ENCODE results near the gene TP53I13. TPM values are rescaled to one million over a fixed set of nuclear protein-coding genes. Genes with fewer than 3 reads are reported as not detected.

The TP53I13 gene
- total and polyA plus RNA-seq, 2 of the 13 experiments (the other 11 are each of a cell fraction or from before 2014, with no cell fraction given) = 16.9 to 25.7 TPM

GRCh38 chr17:29587591-29587990, 19.1 kb downstream of the TP53I13 start:
- Histone ChIP-seq H3K36me3 (replicated peaks in 1 of 2; ENCODE audit: control insufficient read depth in 1 of 2, insufficient read depth in 2 of 2, low read length in 2 of 2) (peaks cover 0 to 1% of the 10 kb centered on the region in 2 experiments; a peak in 2 of 5 replicates), H3K4me1 (ENCODE audit: insufficient read depth, low read length) (peaks cover 53% of the 10 kb centered on the region), H2AFZ (ENCODE audit: low read length) (no peak overlapping the region), H3K4me3 (replicated peaks in 1 of 3; ENCODE audit: insufficient read depth in 1 of 3, low read depth in 2 of 3, low read length in 3 of 3) (peak overlapping the region; percentile 70 to 98 (median 79); a peak in 2 of 6 replicates), H3K27ac (ENCODE audit: extremely low read length, insufficient read depth, low read length) (no peak overlapping the region), H3K27me3 (ENCODE audit: control insufficient read depth in 1 of 2, insufficient read depth in 2 of 2, low read length in 2 of 2) (no peaks in the 10 kb centered on the region; a peak in 1 of 5 replicates), H3K9ac (ENCODE audit: insufficient read depth, low read depth, low read length) (peak overlapping the region; percentile 73; the same call in 1 of the 2 replicates), H3K4me2 (ENCODE audit: low read depth, low read length) (peak overlapping the region; percentile 93), H4K20me1 (ENCODE audit: insufficient read depth, low read length) (peaks cover 14% of the 10 kb centered on the region; the same call in 1 of the 2 replicates), H3K79me2 (ENCODE audit: insufficient read depth, low read length) (peaks cover 23% of the 10 kb centered on the region), H3K9me3 (ENCODE audit: low read length) (no peaks in the 10 kb centered on the region)
- DNase-seq (ENCODE audit: low spot score) (no peak), FAIRE-seq (no peak), ATAC-seq (no peak)
- TF ChIP-seq TBX2 (CRISPR knock-in tag; IDR thresholded peaks at IDR 0.05; ENCODE audit: borderline replicate concordance) (no peak), TIGD3 (CRISPR knock-in tag; IDR thresholded peaks at IDR 0.05; ENCODE audit: borderline replicate concordance) (no peak), KAT7 (CRISPR knock-in tag; IDR thresholded peaks at IDR 0.05; ENCODE audit: borderline replicate concordance) (no peak)
- intact Hi-C loops (cut with micrococcal nuclease; ENCODE audit: unreplicated experiment) = no loop called here
- BruUV-seq (replicated peaks) = no TSS peak
- ChIA-PET CTCF (ENCODE audit: low intra/inter-chr PET ratio, low total read pairs) (no interaction called here), POLR2A (interaction anchor here (1.2 to 2.0 kb wide), 2 partner anchors 13 to 22 kb away, joined by 5 to 11 read pairs; partner anchors contain the start of gene ABHD15)
- 93% methylated on average over 6 of the region's 6 CpGs for WGBS (ENCODE audit: low lambda C conversion rate)
- in situ Hi-C loops (cut with HindIII; ENCODE audit: extremely low pct_ligation_motif_present, low pct_unique_long_range_greater_than_20kb) = no loop called here

GRCh38 chr17:29588017-29588561, 19.6 kb downstream of the TP53I13 start:
- peak overlapping the region; percentile 93 for H3K4me2 ChIP-seq (ENCODE audit: low read depth, low read length)
- FAIRE-seq (no peak), ATAC-seq (no peak), DNase-seq (ENCODE audit: low spot score) (no peak)
- POLR2A ChIA-PET = interaction anchor here (1.0 to 2.0 kb wide), 3 partner anchors 14 to 29 kb away, joined by 4 to 11 read pairs (median 5); partner anchors contain the start of gene ABHD15
- H3K4me1 ChIP-seq (ENCODE audit: insufficient read depth, low read length) = peaks cover 56% of the 10 kb centered on the region
- H3K9ac ChIP-seq (ENCODE audit: insufficient read depth, low read depth, low read length) = peak overlapping the region; percentile 73
- CTCF ChIA-PET (ENCODE audit: low intra/inter-chr PET ratio, low total read pairs) = no interaction called here
- TF ChIP-seq CSRNP1 (CRISPR knock-in tag; IDR thresholded peaks at IDR 0.05) (no peak), ZNF501 (CRISPR knock-in tag; IDR thresholded peaks at IDR 0.05) (peak; percentile 40; the same call in 1 of the 2 replicates), MYC (CRISPR knock-in tag; IDR thresholded peaks at IDR 0.05; ENCODE audit: borderline replicate concordance) (no peak), HNF1B (CRISPR knock-in tag; IDR thresholded peaks at IDR 0.05) (0 out of 2 replicates have a peak, but pooled peaks have one; percentile 15)
- H2AFZ ChIP-seq (ENCODE audit: low read length) = no peak overlapping the region
- H3K9me3 ChIP-seq (ENCODE audit: low read length) = no peaks in the 10 kb centered on the region
- H4K20me1 ChIP-seq (ENCODE audit: insufficient read depth, low read length) = peaks cover 14% of the 10 kb centered on the region; the same call in 1 of the 2 replicates
- in situ Hi-C loops (cut with HindIII; ENCODE audit: extremely low pct_ligation_motif_present, low pct_unique_long_range_greater_than_20kb) (no loop called here), intact Hi-C loops (cut with micrococcal nuclease; ENCODE audit: unreplicated experiment) (no loop called here)
- BruUV-seq (replicated peaks) = no TSS peak
- peaks cover 23% of the 10 kb centered on the region for H3K79me2 ChIP-seq (ENCODE audit: insufficient read depth, low read length)
- 0 out of 5 replicates have a peak, but pooled peaks cover 0 to 1% of the 10 kb centered on the region in 2 experiments for H3K36me3 ChIP-seq (replicated peaks in 1 of 2; ENCODE audit: control insufficient read depth in 1 of 2, insufficient read depth in 2 of 2, low read length in 2 of 2)
- WGBS (ENCODE audit: low lambda C conversion rate) = 69% methylated on average over 5 of the region's 8 CpGs
- H3K27me3 ChIP-seq (ENCODE audit: control insufficient read depth in 1 of 2, insufficient read depth in 2 of 2, low read length in 2 of 2) = no peaks in the 10 kb centered on the region; a peak in 1 of 5 replicates
- H3K4me3 ChIP-seq (replicated peaks in 1 of 3; ENCODE audit: insufficient read depth in 1 of 3, low read depth in 2 of 3, low read length in 3 of 3) = peak overlapping the region; percentile 70 to 98 (median 79); a peak in 5 of 6 replicates
- H3K27ac ChIP-seq (ENCODE audit: extremely low read length, insufficient read depth, low read length) = no peak overlapping the region

Measured in HepG2 (cell line).